ENCODE results near the gene RAB40C.
A peak's percentile ranks its signal among the peaks of the same experiment; 100 is the strongest.

Gene RAB40C

GRCh38 chr16:578232-578869, 11.5 kb upstream of the RAB40C start:
- no peak overlapping the region for H3K4me3 ChIP-seq (ENCODE audit: low read depth, low read length)
- TF ChIP-seq CTCF (IDR thresholded peaks at IDR 0.05; ENCODE audit: borderline replicate concordance, insufficient read depth, low read depth, low read length) = no peak

- peak overlapping the region; percentile 41 for H3K4me3 ChIP-seq (ENCODE audit: low read depth, low read length)
- peak; percentile 97 for TF ChIP-seq CTCF (IDR thresholded peaks at IDR 0.05; ENCODE audit: borderline replicate concordance, insufficient read depth, low read depth, low read length)
Observed at GRCh38 chr16:578870-579405, 10.9 kb upstream of the RAB40C start.

GRCh38 chr16:580141-580945, 9.5 kb upstream of the RAB40C start:
- no peak for TF ChIP-seq CTCF (IDR thresholded peaks at IDR 0.05; ENCODE audit: borderline replicate concordance, insufficient read depth, low read depth, low read length)
- no peak overlapping the region for H3K4me3 ChIP-seq (ENCODE audit: low read depth, low read length)

GRCh38 chr16:580946-581498, 8.8 kb upstream of the RAB40C start:
- no peak overlapping the region for H3K4me3 ChIP-seq (ENCODE audit: low read depth, low read length)
- no peak for TF ChIP-seq CTCF (IDR thresholded peaks at IDR 0.05; ENCODE audit: borderline replicate concordance, insufficient read depth, low read depth, low read length)

- no peak for TF ChIP-seq CTCF (IDR thresholded peaks at IDR 0.05; ENCODE audit: borderline replicate concordance, insufficient read depth, low read depth, low read length)
- H3K4me3 ChIP-seq (ENCODE audit: low read depth, low read length) = no peak overlapping the region
Observed at GRCh38 chr16:582218-582613, 7.7 kb upstream of the RAB40C start.

- no peak for TF ChIP-seq CTCF (IDR thresholded peaks at IDR 0.05; ENCODE audit: borderline replicate concordance, insufficient read depth, low read depth, low read length)
- H3K4me3 ChIP-seq (ENCODE audit: low read depth, low read length) = no peak overlapping the region
Observed at GRCh38 chr16:582614-583331, 7.1 kb upstream of the RAB40C start.

All from GM12875 (cell line).